Astrocyte (in vitro differentiated cells and primary cell): ENCODE results near the gene EN1. TPM values are rescaled to one million over a fixed set of nuclear protein-coding genes. Genes with fewer than 3 reads are reported as not detected.

Experiments used
- DNase-seq: peaks from one replicate; pipeline ENCODE4 v3.0.0-alpha.2; 2010; ENCODE audit warnings: low read depth
- FAIRE-seq: peaks from 2 replicates; lab custom pipeline; 2011; peaks lifted over from hg19 to GRCh38; lab: Jason Lieb, UNC
- H2AFZ ChIP-seq: 2 replicates; pipeline ENCODE4 v1.6.0; 2012; ENCODE audit warnings: low read depth, low read length, inconsistent platforms
- H3K27ac ChIP-seq: 2 replicates; pipeline ENCODE4 v1.5.1; 2011; ENCODE audit warnings: low read depth, low read length, inconsistent platforms
- H3K27me3 ChIP-seq: 2 replicates; pipeline ENCODE4 v1.6.0; 2011; ENCODE audit warnings: low read length, inconsistent platforms; ENCODE audit not compliant: insufficient read depth
- H3K36me3 ChIP-seq: 2 replicates; pipeline ENCODE4 v1.5.1; 2011; ENCODE audit warnings: low read length, inconsistent platforms; ENCODE audit not compliant: insufficient read depth
- H3K4me1 ChIP-seq: 2 replicates; pipeline ENCODE4 v1.5.1; 2011; ENCODE audit warnings: low read length, inconsistent platforms; ENCODE audit not compliant: insufficient read depth
- H3K4me2 ChIP-seq: 2 replicates; pipeline ENCODE4 v1.6.0; 2012; ENCODE audit warnings: low read length, inconsistent platforms
- H3K4me3 ChIP-seq: 2 replicates; pipeline ENCODE4 v1.5.1; 2011; ENCODE audit warnings: low read depth, mild to moderate bottlenecking, low read length, inconsistent platforms; ENCODE audit not compliant: insufficient read depth
- H3K79me2 ChIP-seq: 2 replicates; pipeline ENCODE4 v1.6.0; 2012; ENCODE audit warnings: mild to moderate bottlenecking, low read length, inconsistent platforms; ENCODE audit not compliant: insufficient read depth
- H3K9ac ChIP-seq: 2 replicates; pipeline ENCODE4 v1.6.0; 2012; ENCODE audit warnings: mild to moderate bottlenecking, low read length, inconsistent platforms
- H3K9me3 ChIP-seq: 2 replicates; pipeline ENCODE4 v1.5.1; 2012; ENCODE audit warnings: low read depth, mild to moderate bottlenecking, low read length, inconsistent platforms; ENCODE audit not compliant: insufficient read depth
- H4K20me1 ChIP-seq: 2 replicates; pipeline ENCODE4 v1.6.0; 2012; ENCODE audit warnings: low read length, inconsistent platforms; ENCODE audit not compliant: insufficient read depth
- H3K27ac Mint-ChIP-seq: one replicate; pipeline ENCODE4 v1.8.0; 2021; ENCODE audit warnings: mild to moderate bottlenecking, mixed read lengths; ENCODE audit not compliant: unreplicated experiment
- H3K27me3 Mint-ChIP-seq: one replicate; pipeline ENCODE4 v1.8.0; 2021; ENCODE audit warnings: low read depth, mixed read lengths; ENCODE audit not compliant: unreplicated experiment
- H3K36me3 Mint-ChIP-seq: one replicate; pipeline ENCODE4 v1.8.0; 2021; ENCODE audit warnings: low read depth, mixed read lengths; ENCODE audit not compliant: unreplicated experiment
- H3K4me1 Mint-ChIP-seq: one replicate; pipeline ENCODE4 v1.8.0; 2021; ENCODE audit warnings: low read depth, mixed read lengths; ENCODE audit not compliant: unreplicated experiment
- H3K4me3 Mint-ChIP-seq: one replicate; pipeline ENCODE4 v1.8.0; 2021; ENCODE audit warnings: mild to moderate bottlenecking, moderate library complexity, mixed read lengths; ENCODE audit not compliant: unreplicated experiment
- H3K9me3 Mint-ChIP-seq: one replicate; pipeline ENCODE4 v1.8.0; 2021; ENCODE audit warnings: mild to moderate bottlenecking, mixed read lengths; ENCODE audit not compliant: unreplicated experiment
- CTCF ChIP-seq: IDR thresholded peaks from 2 replicates; pipeline ENCODE4 v1.5.1; 2011; ENCODE audit warnings: low read depth, mild to moderate bottlenecking, inconsistent platforms, low read length, moderate library complexity; ENCODE audit not compliant: insufficient read depth
- EZH2 ChIP-seq: IDR thresholded peaks from 2 replicates; pipeline ENCODE4 v1.6.1; 2012; ENCODE audit warnings: mild to moderate bottlenecking, low read length, inconsistent platforms; ENCODE audit not compliant: insufficient read depth
- total RNA-seq: library from RNA; stranded (reverse); gene quantifications from 2 replicates; pipeline ENCODE4 v1.2.1, GENCODE V29; 2021

Gene EN1
- total RNA-seq, 1 donor from 2014 or later: 0.09 TPM

- no peak overlapping the region for H3K27ac Mint-ChIP-seq
- H4K20me1 ChIP-seq: no peaks in the 10 kb centered on the region
- no peaks in the 10 kb centered on the region for H3K36me3 ChIP-seq
- peaks cover 59% of the 10 kb centered on the region for H3K27me3 Mint-ChIP-seq
- FAIRE-seq (no peak), DNase-seq (no peak)
- no peak overlapping the region for H2AFZ ChIP-seq
- H3K4me3 Mint-ChIP-seq: no peak overlapping the region
- H3K4me1 Mint-ChIP-seq: no peaks in the 10 kb centered on the region
- H3K27me3 ChIP-seq: peaks cover 21% of the 10 kb centered on the region
- no peaks in the 10 kb centered on the region for H3K9me3 ChIP-seq
- no peak overlapping the region for H3K4me2 ChIP-seq
- no peaks in the 10 kb centered on the region for H3K4me1 ChIP-seq
- H3K9ac ChIP-seq: no peak overlapping the region
- no peaks in the 10 kb centered on the region for H3K36me3 Mint-ChIP-seq
- TF ChIP-seq EZH2 (no peak), CTCF (no peak)
- no peaks in the 10 kb centered on the region for H3K9me3 Mint-ChIP-seq
- H3K4me3 ChIP-seq: no peak overlapping the region
- no peak overlapping the region for H3K27ac ChIP-seq
- H3K79me2 ChIP-seq: no peaks in the 10 kb centered on the region
Measured at GRCh38 chr2:118812552-118812951, 34.9 kb downstream of the EN1 start.

- Histone ChIP-seq H3K4me1 (no peaks in the 10 kb centered on the region), H3K4me2 (no peak overlapping the region), H3K27me3 (peaks cover 17% of the 10 kb centered on the region), H3K9ac (no peak overlapping the region), H3K9me3 (no peaks in the 10 kb centered on the region), H3K79me2 (no peaks in the 10 kb centered on the region), H4K20me1 (no peaks in the 10 kb centered on the region), H3K36me3 (no peaks in the 10 kb centered on the region), H3K4me3 (no peak overlapping the region), H3K27ac (no peak overlapping the region), H2AFZ (no peak overlapping the region)
- TF ChIP-seq EZH2 (no peak), CTCF (no peak)
- peak; percentile 41 for DNase-seq
- no peaks in the 10 kb centered on the region for H3K4me1 Mint-ChIP-seq
- H3K9me3 Mint-ChIP-seq: no peaks in the 10 kb centered on the region
- no peak for FAIRE-seq
- peaks cover 59% of the 10 kb centered on the region for H3K27me3 Mint-ChIP-seq
- no peak overlapping the region for H3K27ac Mint-ChIP-seq
- no peak overlapping the region for H3K4me3 Mint-ChIP-seq
- no peaks in the 10 kb centered on the region for H3K36me3 Mint-ChIP-seq
Measured at GRCh38 chr2:118811514-118812115, 35.8 kb downstream of the EN1 start.

GRCh38 chr2:118810766-118811165, 36.7 kb downstream of the EN1 start:
- Mint-ChIP-seq H3K9me3 (no peaks in the 10 kb centered on the region), H3K4me1 (no peaks in the 10 kb centered on the region), H3K27me3 (peaks cover 54% of the 10 kb centered on the region), H3K36me3 (no peaks in the 10 kb centered on the region), H3K27ac (no peak overlapping the region), H3K4me3 (no peak overlapping the region)
- H3K27me3 ChIP-seq: peaks cover 19% of the 10 kb centered on the region
- no peak overlapping the region for H3K4me3 ChIP-seq
- FAIRE-seq (no peak), DNase-seq (no peak)
- no peak overlapping the region for H2AFZ ChIP-seq
- no peaks in the 10 kb centered on the region for H3K4me1 ChIP-seq
- H3K27ac ChIP-seq: no peak overlapping the region
- H4K20me1 ChIP-seq: no peaks in the 10 kb centered on the region
- TF ChIP-seq EZH2: no peak
- TF ChIP-seq CTCF: no peak
- no peak overlapping the region for H3K9ac ChIP-seq
- no peak overlapping the region for H3K4me2 ChIP-seq
- H3K9me3 ChIP-seq: no peaks in the 10 kb centered on the region
- no peaks in the 10 kb centered on the region for H3K36me3 ChIP-seq
- no peaks in the 10 kb centered on the region for H3K79me2 ChIP-seq
